Mammary microvascular endothelial cell (primary cell): ENCODE measurements around the gene MRPS2. TPM values are rescaled to one million over a fixed set of nuclear protein-coding genes. Genes with fewer than 3 reads are reported as not detected.

Experiments
- total RNA-seq: library from RNA; depleted of rRNA; stranded (reverse); fragments of >200 nt; gene quantifications from 2 replicates; pipeline ENCODE4 v1.2.3, GENCODE V29; 2015

The MRPS2 gene
- total RNA-seq: 53.8 and 66.0 TPM in 2 replicates

GRCh38 chr9:135500525-135501260 is at the start of gene MRPS2:
Gene MRPS2, plus strand, starts transcription at chr9:135500682. Its CDS starts 29 bp downstream, at chr9:135500711.

GRCh38 chr9:135479469-135480052 is 20.9 kb upstream of the MRPS2 start, which contains the start of gene PPP1R26:
Gene PPP1R26, plus strand, starts transcription at chr9:135479782. Its CDS starts 4,729 bp downstream, at chr9:135484511.

GRCh38 chr9:135520916-135521607 is 20.6 kb downstream of the MRPS2 start, which contains the start of gene LCN1:
Gene LCN1, plus strand, starts transcription at chr9:135521440. Its CDS starts 58 bp downstream, at chr9:135521498.

GRCh38 chr9:135545646-135546176 is 45.2 kb downstream of the MRPS2 start, which contains the start of gene OBP2A:
Gene OBP2A, plus strand, starts transcription at chr9:135546126. Its CDS starts 55 bp downstream, at chr9:135546181.

Other genes starting within 250 kb of the MRPS2 start
- gene PPP1R26, start 20.9 kb upstream of the MRPS2 start, total RNA-seq: 5.0 and 6.1 TPM in 2 replicates
- gene LCN1, start 20.8 kb downstream of the MRPS2 start, total RNA-seq: not detected in 2 replicates
- not detected in 2 replicates for gene OBP2A, start 45.4 kb downstream of the MRPS2 start, total RNA-seq
- not detected in 2 replicates for gene PAEP, start 61.1 kb downstream of the MRPS2 start, total RNA-seq
- gene GLT6D1, start 138.9 kb downstream of the MRPS2 start, total RNA-seq: not detected in 2 replicates
- not detected in 2 replicates for gene LCN9, start 162.6 kb downstream of the MRPS2 start, total RNA-seq
- gene SOHLH1, start 198.8 kb downstream of the MRPS2 start, total RNA-seq: 0.34 TPM in 1 of 2 replicates, not detected in the other
- not detected in 2 replicates for gene KCNT1, start 201.5 kb downstream of the MRPS2 start, total RNA-seq